GM18511 (cell line): ENCODE results near the gene CLIC2.
"Not testable (repeated sequence)": the region's sequence is repeated elsewhere in the genome, so short reads cannot be mapped to it uniquely, and the experiment has no call there.

Source experiments
- ATAC-seq: cut with Tn5 transposase; IDR thresholded peaks from one replicate; pipeline ENCODE4 v1.9.1; 2021; ENCODE audit warnings: mild to moderate bottlenecking, moderate library complexity; ENCODE audit not compliant: unreplicated experiment

CLIC2 gene

GRCh38 chrX:155334486-155335336 is at the start of gene CLIC2:
CLIC2 (minus strand) TSS chrX:155334614; CDS start chrX:155334427, 187 bp downstream.
- peak; percentile 76 for ATAC-seq

DNA sequence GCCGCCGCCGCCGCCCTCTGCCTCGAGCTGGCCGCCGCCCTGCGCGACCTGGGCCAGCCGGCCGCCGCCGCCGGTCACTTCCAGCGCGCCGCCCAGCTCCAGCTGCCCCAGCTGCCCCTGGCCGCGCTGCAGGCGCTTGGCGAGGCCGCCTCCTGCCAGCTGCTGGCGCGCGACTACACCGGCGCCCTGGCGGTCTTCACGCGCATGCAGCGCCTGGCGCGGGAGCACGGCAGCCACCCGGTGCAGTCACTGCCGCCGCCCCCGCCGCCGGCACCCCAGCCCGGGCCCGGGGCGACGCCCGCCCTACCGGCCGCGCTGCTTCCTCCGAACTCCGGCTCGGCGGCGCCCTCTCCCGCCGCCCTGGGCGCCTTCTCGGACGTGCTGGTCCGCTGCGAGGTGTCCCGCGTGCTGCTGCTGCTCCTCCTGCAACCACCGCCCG is 48.1 kb upstream of the CLIC2 start:
- peak; percentile 44 for ATAC-seq

- ATAC-seq: peak; percentile 82
Measured at GRCh38 chrX:155381843-155382528, 47.6 kb upstream of the CLIC2 start, which contains the start of gene F8A2. F8A2 (plus strand) TSS chrX:155382095; CDS start chrX:155382115, 20 bp downstream.

- not testable (repeated sequence) for ATAC-seq
Measured at GRCh38 chrX:155379802-155380201, 45.4 kb upstream of the CLIC2 start.

- peak; percentile 79 for ATAC-seq
Measured at GRCh38 chrX:155373777-155374458, 39.5 kb upstream of the CLIC2 start.

DNA sequence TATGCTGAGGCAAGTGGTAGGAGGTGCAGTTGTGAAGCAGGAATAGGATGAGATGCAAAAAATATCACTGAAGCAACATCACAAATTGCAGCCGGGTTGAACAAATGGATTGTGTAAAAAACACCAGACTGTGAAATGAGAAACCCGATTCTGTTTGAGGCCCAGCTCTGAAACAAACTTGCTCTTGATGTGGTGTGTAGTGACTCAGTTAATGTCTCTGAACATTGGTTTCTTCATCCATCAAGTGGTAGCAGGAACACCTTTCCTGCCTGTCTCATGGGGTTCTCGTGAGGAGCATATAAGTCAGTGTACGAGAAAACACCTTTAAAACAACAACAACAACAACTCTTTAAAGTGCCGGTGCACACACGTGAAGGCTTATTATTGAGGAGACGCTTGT is 29.3 kb upstream of the CLIC2 start:
- ATAC-seq: not testable (repeated sequence)

DNA sequence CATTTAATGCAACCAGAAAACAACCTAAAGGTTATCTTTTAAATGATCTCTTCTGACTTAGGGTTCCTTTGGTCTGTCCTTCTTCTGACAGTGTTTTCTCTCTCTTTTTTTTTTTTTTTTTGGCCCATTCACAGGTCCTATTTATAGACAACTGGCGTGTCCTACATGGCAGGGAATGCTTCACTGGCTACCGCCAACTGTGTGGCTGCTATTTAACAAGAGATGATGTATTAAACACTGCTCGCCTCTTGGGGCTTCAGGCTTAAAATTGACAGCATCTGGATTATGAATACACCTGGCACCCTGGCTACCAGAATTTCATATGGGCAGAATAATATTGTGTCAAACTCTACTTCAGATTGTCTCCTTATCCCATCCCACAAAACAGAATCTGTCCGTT is 15.0 kb upstream of the CLIC2 start:
- ATAC-seq: not testable (repeated sequence)

DNA sequence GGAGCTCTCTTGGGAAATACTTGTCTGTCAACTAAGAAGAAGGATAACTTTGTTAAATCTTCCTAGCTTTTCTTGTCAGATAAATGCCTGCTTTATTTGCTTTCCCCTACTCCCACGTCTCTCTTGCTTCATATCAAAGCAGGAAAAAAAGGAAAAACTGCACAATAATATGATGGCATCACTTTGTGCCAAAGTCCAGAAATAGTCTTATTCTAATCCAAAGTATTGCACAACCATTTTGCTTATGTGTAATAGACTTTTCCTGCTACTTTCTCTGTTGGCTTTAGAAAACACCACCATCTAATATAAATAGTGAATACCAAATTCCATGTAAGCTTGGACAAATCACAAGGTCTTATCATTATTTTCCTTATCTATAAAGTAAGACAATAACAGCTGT is 11.3 kb upstream of the CLIC2 start:
- not testable (repeated sequence) for ATAC-seq

DNA sequence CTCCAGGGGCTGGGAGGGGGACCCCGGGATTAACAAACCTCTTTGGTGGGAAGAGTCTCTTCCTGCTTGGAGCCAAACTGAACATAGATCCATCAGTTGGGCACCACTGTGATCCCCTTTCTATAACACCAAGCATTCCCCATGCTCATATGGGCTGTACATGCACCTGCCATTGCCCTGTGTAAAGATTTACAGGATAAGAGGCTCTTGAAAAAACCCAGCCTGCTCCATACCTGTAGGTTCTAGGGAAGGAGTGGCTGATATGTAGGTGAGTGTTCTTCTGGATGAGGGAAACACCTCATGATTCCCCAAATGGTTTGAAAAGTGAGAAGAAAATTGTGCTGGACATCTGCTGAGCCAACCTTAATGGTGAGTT is 911 bp upstream of the CLIC2 start:
- ATAC-seq: peak; percentile 11

- ATAC-seq: no peak
Measured at GRCh38 chrX:155333544-155334100, 792 bp downstream of the CLIC2 start.

- no peak for ATAC-seq
Measured at GRCh38 chrX:155330992-155331391, 3.4 kb downstream of the CLIC2 start.

- ATAC-seq: no peak
Measured at GRCh38 chrX:155329293-155329692, 5.1 kb downstream of the CLIC2 start.

GRCh38 chrX:155326610-155327009 is 7.8 kb downstream of the CLIC2 start:
- no peak for ATAC-seq

DNA sequence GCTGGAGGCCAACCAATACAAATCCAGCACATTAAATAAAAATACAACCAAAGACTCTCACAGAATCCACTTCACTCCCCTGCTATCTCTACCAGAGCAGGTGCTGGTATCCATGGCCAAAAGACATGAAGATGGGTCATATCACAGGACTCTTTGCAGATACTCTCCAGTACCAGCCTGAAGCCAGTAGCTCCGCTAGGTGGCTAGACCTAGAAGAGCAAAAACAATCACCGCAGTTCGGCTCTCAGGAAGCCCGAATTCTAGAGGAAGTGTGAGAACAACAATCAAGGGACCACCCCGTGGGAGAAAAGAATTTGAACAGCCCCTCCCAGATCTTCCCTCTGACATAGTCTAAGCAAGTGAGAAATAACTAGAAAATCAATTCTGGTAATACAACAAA is 20.2 kb downstream of the CLIC2 start:
- no peak for ATAC-seq

DNA sequence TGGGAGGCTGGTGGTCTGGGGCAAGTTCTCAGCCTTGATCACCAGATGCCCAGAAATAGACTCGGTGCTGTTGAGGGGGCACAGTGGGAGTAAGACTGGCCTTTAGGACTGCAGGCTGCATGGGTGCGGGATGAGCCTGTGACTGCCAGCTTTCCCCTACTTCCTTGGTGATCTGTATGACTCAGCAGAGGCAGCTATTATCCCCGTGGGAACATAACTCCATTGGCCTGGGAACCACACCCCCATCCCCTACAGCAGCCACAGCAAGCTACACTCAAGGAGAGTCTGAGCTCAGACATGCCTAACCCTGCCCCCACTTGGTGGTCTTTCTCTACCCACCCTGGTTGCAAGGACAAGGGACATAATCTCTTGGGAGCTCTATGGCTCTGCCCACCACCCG is 20.6 kb downstream of the CLIC2 start:
- no peak for ATAC-seq

DNA sequence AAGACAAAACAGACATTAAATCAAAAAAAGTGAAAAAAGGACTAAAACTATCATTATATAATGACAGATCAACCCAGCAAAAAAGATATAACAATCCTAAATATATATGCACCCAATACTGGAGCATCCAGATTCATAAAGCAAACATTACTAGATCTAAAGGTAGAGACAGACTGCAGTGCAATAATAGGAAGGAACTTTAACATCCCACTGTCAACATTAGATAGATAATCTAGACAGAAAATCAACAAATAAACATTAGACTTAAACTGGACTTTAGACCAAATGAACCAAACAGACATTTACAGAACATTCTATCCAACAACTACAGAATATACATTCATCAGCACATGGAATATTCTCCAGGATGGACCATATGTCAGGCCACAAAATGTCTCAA is 40.6 kb downstream of the CLIC2 start:
- ATAC-seq: no peak

GRCh38 chrX:155279873-155280272 is 54.5 kb downstream of the CLIC2 start:
- no peak for ATAC-seq

- no peak for ATAC-seq
Measured at GRCh38 chrX:155270969-155271368, 63.4 kb downstream of the CLIC2 start.

- ATAC-seq: not testable (repeated sequence)
Measured at GRCh38 chrX:155267995-155268394, 66.4 kb downstream of the CLIC2 start.

DNA sequence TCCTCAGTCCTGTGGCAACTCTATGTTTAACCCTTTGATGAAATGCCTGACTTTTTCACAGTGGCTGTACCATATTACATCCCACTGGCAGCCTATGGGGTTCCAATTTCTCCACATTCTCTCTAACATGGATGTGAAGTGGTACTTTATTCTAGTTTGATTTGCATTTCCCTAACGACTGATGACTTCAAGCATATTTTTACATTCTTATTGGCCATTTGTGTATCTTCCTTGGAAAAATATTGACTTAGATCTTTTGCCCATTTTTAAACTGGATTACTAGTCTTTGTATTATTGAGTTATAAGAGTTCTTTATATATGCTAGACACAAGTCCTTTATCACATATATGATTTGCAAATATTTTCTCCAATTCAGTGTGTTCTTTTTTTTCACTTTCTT is 68.0 kb downstream of the CLIC2 start:
- no peak for ATAC-seq
